Upper lobe of left lung (tissue), 4 donors: ENCODE data around the gene SCGB1D2.

Source experiments
- POLR2A ChIP-seq, 4 donors: fragments of 450-650 bp; IDR thresholded peaks; one replicate each; pipeline ENCODE4 v1.5.1; 2016 to 2017; ENCODE audit warnings: antibody characterized with exemption in 4 of 4, mild to moderate bottlenecking in 2 of 4
- TF ChIP-seq, protein P1 (sequence below), 6 experiments: fragments of 450-650 bp in 4 of 6; fragments of 200-600 bp in 2 of 6; sonication (generic) in 2 of 6; IDR thresholded peaks; one replicate each; pipeline ENCODE4 v1.5.1; 2016 to 2019; ENCODE audit warnings: antibody characterized with exemption in 6 of 6

DNA sequence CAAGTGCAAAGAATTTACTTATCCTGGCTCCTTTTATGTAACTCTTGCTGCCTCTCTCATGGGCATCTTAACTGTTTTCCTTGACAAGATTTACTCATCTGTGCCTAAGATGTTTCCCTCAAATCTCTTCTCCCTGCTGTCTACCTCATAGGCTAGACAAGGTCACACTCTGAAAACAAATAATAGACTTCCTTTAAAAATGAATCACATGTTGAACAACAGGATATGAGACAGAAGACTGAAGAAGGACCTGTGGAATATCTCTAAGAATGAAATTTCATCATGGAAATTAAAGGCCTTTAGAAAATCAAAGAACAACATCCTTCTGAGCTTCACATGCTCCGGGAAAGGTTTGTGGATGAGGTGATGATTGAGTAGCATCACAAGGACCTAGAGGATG is 22.0 kb downstream of the SCGB1D2 start:
- TF ChIP-seq, protein P1, sequence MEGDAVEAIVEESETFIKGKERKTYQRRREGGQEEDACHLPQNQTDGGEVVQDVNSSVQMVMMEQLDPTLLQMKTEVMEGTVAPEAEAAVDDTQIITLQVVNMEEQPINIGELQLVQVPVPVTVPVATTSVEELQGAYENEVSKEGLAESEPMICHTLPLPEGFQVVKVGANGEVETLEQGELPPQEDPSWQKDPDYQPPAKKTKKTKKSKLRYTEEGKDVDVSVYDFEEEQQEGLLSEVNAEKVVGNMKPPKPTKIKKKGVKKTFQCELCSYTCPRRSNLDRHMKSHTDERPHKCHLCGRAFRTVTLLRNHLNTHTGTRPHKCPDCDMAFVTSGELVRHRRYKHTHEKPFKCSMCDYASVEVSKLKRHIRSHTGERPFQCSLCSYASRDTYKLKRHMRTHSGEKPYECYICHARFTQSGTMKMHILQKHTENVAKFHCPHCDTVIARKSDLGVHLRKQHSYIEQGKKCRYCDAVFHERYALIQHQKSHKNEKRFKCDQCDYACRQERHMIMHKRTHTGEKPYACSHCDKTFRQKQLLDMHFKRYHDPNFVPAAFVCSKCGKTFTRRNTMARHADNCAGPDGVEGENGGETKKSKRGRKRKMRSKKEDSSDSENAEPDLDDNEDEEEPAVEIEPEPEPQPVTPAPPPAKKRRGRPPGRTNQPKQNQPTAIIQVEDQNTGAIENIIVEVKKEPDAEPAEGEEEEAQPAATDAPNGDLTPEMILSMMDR (IDR thresholded peaks at IDR 0.05), result no peak
- no peak for TF ChIP-seq POLR2A (IDR thresholded peaks at IDR 0.05)
